Esophagus squamous epithelium (tissue), 4 donors: ENCODE results near the gene P2RY6.

ENCODE experiments used
- POLR2A ChIP-seq, 4 donors: fragments of 450-650 bp; IDR thresholded peaks; one replicate each; pipeline ENCODE4 v1.6.1; 2017; ENCODE audit warnings: antibody characterized with exemption in 4 of 4, mild to moderate bottlenecking in 4 of 4, moderate library complexity in 3 of 4
- TF ChIP-seq, protein P1 (sequence below), 6 experiments: fragments of 450-650 bp in 4 of 6; fragments of 200-600 bp in 2 of 6; sonication (generic) in 2 of 6; IDR thresholded peaks; one replicate each; pipeline ENCODE4 v1.5.1; 2016 to 2019; ENCODE audit warnings: antibody characterized with exemption in 6 of 6, mild to moderate bottlenecking in 4 of 6, moderate library complexity in 4 of 6

GRCh38 chr11:73281796-73282660 lies 9.9 kb downstream of the P2RY6 start:
- TF ChIP-seq, protein P1, sequence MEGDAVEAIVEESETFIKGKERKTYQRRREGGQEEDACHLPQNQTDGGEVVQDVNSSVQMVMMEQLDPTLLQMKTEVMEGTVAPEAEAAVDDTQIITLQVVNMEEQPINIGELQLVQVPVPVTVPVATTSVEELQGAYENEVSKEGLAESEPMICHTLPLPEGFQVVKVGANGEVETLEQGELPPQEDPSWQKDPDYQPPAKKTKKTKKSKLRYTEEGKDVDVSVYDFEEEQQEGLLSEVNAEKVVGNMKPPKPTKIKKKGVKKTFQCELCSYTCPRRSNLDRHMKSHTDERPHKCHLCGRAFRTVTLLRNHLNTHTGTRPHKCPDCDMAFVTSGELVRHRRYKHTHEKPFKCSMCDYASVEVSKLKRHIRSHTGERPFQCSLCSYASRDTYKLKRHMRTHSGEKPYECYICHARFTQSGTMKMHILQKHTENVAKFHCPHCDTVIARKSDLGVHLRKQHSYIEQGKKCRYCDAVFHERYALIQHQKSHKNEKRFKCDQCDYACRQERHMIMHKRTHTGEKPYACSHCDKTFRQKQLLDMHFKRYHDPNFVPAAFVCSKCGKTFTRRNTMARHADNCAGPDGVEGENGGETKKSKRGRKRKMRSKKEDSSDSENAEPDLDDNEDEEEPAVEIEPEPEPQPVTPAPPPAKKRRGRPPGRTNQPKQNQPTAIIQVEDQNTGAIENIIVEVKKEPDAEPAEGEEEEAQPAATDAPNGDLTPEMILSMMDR (IDR thresholded peaks at IDR 0.05), result no peak
- TF ChIP-seq POLR2A (IDR thresholded peaks at IDR 0.05), result no peak
